GM12878 (cell line): ENCODE results near the gene PROSER3. TPM values are rescaled to one million over a fixed set of nuclear protein-coding genes. Genes with fewer than 3 reads are reported as not detected.

Experiments
- ATAC-seq: fragments of 200-7000 bp; cut with Tn5 transposase; 3 replicates; pipeline ENCODE4 v1.9.1; 2020; ENCODE audit warnings: mild to moderate bottlenecking, moderate library complexity
- BruUV-seq: library from RNA; stranded (reverse); fragments of 400-500 nt; replicated peaks from 2 replicates; lab custom pipeline; 2021; lab: Mats Ljungman, UMichigan
- CTCF ChIA-PET: fragments of 300-600 bp; sonication (Branson Sonifier 250); formaldehyde crosslinking; extraction: SDS; loops from one replicate; lab custom pipeline; 2021; ENCODE audit warnings: inconsistent platforms; lab: Yijun Ruan, JAX
- POLR2A ChIA-PET: fragments of 350-600 bp; formaldehyde crosslinking; extraction: SDS; loops from one replicate; lab custom pipeline; 2021; ENCODE audit warnings: inconsistent platforms; lab: Charles Lee
- RAD21 ChIA-PET: fragments of 300-600 bp; sonication (Branson Sonifier 250); formaldehyde crosslinking; loops from one replicate; lab custom pipeline; 2023; ENCODE audit warnings: antibody characterized with exemption; ENCODE audit not compliant: unreplicated experiment; lab: Charles Lee
- SMC1A ChIA-PET: fragments of 300-600 bp; sonication (Branson Sonifier 250); formaldehyde crosslinking; loops from one replicate; lab custom pipeline; 2023; ENCODE audit not compliant: unreplicated experiment, uncharacterized antibody; lab: Charles Lee
- DNase-seq: peaks from one replicate; pipeline ENCODE4 v3.0.0-alpha.2; 2011; ENCODE audit warnings: low read depth, low spot score
- FAIRE-seq: peaks from 3 replicates; lab custom pipeline; 2011; peaks lifted over from hg19 to GRCh38; lab: Jason Lieb, UNC
- H2AFZ ChIP-seq: 2 replicates; pipeline ENCODE4 v1.6.0; 2011; ENCODE audit warnings: low read depth, low read length, control low read depth; ENCODE audit not compliant: control insufficient read depth
- H3K27ac ChIP-seq: 2 replicates; pipeline ENCODE4 v1.5.1; 2011; ENCODE audit warnings: control low read depth; ENCODE audit not compliant: control insufficient read depth, insufficient read depth
- H3K27me3 ChIP-seq, 2 experiments: replicated peaks in 1 of 2; 2 replicates each; pipeline versions ENCODE4 v1.6.0 to v1.6.1; 2011; ENCODE audit warnings: low read length in 1 of 2; ENCODE audit not compliant: control insufficient read depth in 2 of 2, insufficient read depth in 2 of 2
- H3K36me3 ChIP-seq, 2 experiments: 2 replicates each; pipeline ENCODE4 v1.5.1; 2011; ENCODE audit warnings: low read length in 1 of 2; ENCODE audit not compliant: control insufficient read depth in 2 of 2, insufficient read depth in 2 of 2
- H3K4me1 ChIP-seq: 2 replicates; pipeline ENCODE4 v1.6.1; 2011; ENCODE audit warnings: mild to moderate bottlenecking, low read length, moderate library complexity, mixed read lengths; ENCODE audit not compliant: control insufficient read depth, insufficient read depth
- H3K4me2 ChIP-seq: 2 replicates; pipeline ENCODE4 v1.6.0; 2011; ENCODE audit warnings: control low read depth; ENCODE audit not compliant: control insufficient read depth, insufficient read depth
- H3K4me3 ChIP-seq: fragments of 200-600 bp; sonication (generic); 2 replicates; pipeline ENCODE4 v1.5.1; 2016
- H3K79me2 ChIP-seq: 2 replicates; pipeline ENCODE4 v1.6.0; 2011; ENCODE audit warnings: low read length; ENCODE audit not compliant: control insufficient read depth, insufficient read depth
- H3K9ac ChIP-seq: 2 replicates; pipeline ENCODE4 v1.8.0; 2011; ENCODE audit warnings: low read length, control low read depth, mixed read lengths; ENCODE audit not compliant: control insufficient read depth, insufficient read depth
- H3K9me3 ChIP-seq: replicated peaks from 3 replicates; pipeline ENCODE4 v1.5.1; 2011; ENCODE audit warnings: mild to moderate bottlenecking, low read length; ENCODE audit not compliant: control insufficient read depth, insufficient read depth
- H4K20me1 ChIP-seq: 2 replicates; pipeline ENCODE4 v1.6.0; 2011; ENCODE audit not compliant: control insufficient read depth, insufficient read depth
- ASH2L ChIP-seq: fragments of 300-600, 200-600 bp; sonication (generic); IDR thresholded peaks from 2 replicates; pipeline ENCODE4 v1.6.1; 2017; ENCODE audit warnings: low read depth, mild to moderate bottlenecking, borderline replicate concordance
- ATF7 ChIP-seq: fragments of 450-650 bp; IDR thresholded peaks from 2 replicates; pipeline ENCODE4 v1.6.1; 2016; ENCODE audit warnings: low read depth, mild to moderate bottlenecking
- CREM ChIP-seq: IDR thresholded peaks from 2 replicates; pipeline ENCODE4 v1.6.1; 2014; ENCODE audit warnings: antibody characterized with exemption, low read depth
- EP300 ChIP-seq, 2 experiments: fragments of 150-350 bp in 1 of 2; IDR thresholded peaks; 2 replicates each; pipeline ENCODE4 v1.6.1; 2011 to 2012; ENCODE audit warnings: low read depth in 2 of 2, low read length in 2 of 2, borderline replicate concordance in 1 of 2, improper control_type of control experiment in 1 of 2, inconsistent platforms in 1 of 2; ENCODE audit not compliant: control insufficient read depth in 1 of 2
- FOXM1 ChIP-seq: IDR thresholded peaks from 2 replicates; pipeline ENCODE4 v1.6.1; 2012; ENCODE audit warnings: low read depth, mild to moderate bottlenecking, inconsistent platforms, low read length, moderate library complexity
- GABPA ChIP-seq: IDR thresholded peaks from 2 replicates; pipeline ENCODE4 v1.6.1; 2014; ENCODE audit warnings: antibody characterized with exemption, low read depth, mild to moderate bottlenecking, inconsistent platforms
- JUND ChIP-seq: IDR thresholded peaks from 2 replicates; pipeline ENCODE4 v1.6.1; 2012; ENCODE audit warnings: low read depth, mild to moderate bottlenecking, low read length, improper control_type of control experiment, moderate library complexity
- KDM1A ChIP-seq: fragments of 200-600 bp; sonication (generic); IDR thresholded peaks from 2 replicates; pipeline ENCODE4 v1.6.1; 2016; ENCODE audit warnings: borderline replicate concordance
- MTA3 ChIP-seq: IDR thresholded peaks from 2 replicates; pipeline ENCODE4 v1.6.1; 2012; ENCODE audit warnings: low read length, inconsistent platforms, borderline replicate concordance
- RAD21 ChIP-seq: IDR thresholded peaks from 2 replicates; pipeline ENCODE4 v1.6.1; 2011; ENCODE audit warnings: mild to moderate bottlenecking, low read depth, low read length, moderate library complexity; ENCODE audit not compliant: insufficient read depth
- RCOR1 ChIP-seq: conservative IDR thresholded peaks from 2 replicates; pipeline ENCODE4 v1.6.1; 2012; ENCODE audit warnings: low read depth, low read length, improper control_type of control experiment
- SMAD1 ChIP-seq: fragments of 450-650 bp; IDR thresholded peaks from 2 replicates; pipeline ENCODE4 v1.6.1; 2018; ENCODE audit warnings: mild to moderate bottlenecking, low read depth; ENCODE audit not compliant: partially characterized antibody
- ZBTB40 ChIP-seq: fragments of 450-650 bp; IDR thresholded peaks from 2 replicates; pipeline ENCODE4 v1.6.1; 2016; ENCODE audit warnings: mild to moderate bottlenecking, moderate library complexity, borderline replicate concordance
- ZNF622 ChIP-seq: fragments of 450-650 bp; IDR thresholded peaks from 2 replicates; pipeline ENCODE4 v1.6.1; 2017; ENCODE audit warnings: mild to moderate bottlenecking, inconsistent platforms
- ZZZ3 ChIP-seq: IDR thresholded peaks from 2 replicates; pipeline ENCODE4 v1.6.1; 2011; ENCODE audit warnings: low read depth; ENCODE audit not compliant: control insufficient read depth, insufficient read length
- WGBS: methylation state at CpG from one replicate; pipeline ENCODE4 v1.1.6; 2016; ENCODE audit warnings: low lambda C conversion rate; ENCODE audit not compliant: insufficient replicate concordance, insufficient coverage; ENCODE audit errors: missing lambda C conversion rate; 5-methylcytosine and 5-hydroxymethylcytosine counted together
- in situ Hi-C: fragments of 300-500 bp; cut with MboI; formaldehyde crosslinking; loops from 9 replicates; pipeline ENCODE4 v1.14.3; 2018; ENCODE audit warnings: mixed read lengths
- intact Hi-C: fragments of 100-400 bp; cut with micrococcal nuclease; formaldehyde crosslinking; loops from one replicate; pipeline ENCODE4 v1.14.2; 2022; ENCODE audit not compliant: unreplicated experiment
- polyA plus RNA-seq, 11 experiments: library from polyadenylated mRNA; depleted of rRNA in 4 of 11; unstranded in 6 of 11; stranded (reverse) in 5 of 11; fragments of >200 nt; fragmentation: Nextera tagmentation in 4 of 11; fragmentation: Illumina TruSeq in 1 of 11; extraction: Ambion mirVana in 4 of 11; extraction: Trizol in 1 of 11; gene quantifications; 1 replicate in 1 of 11; 2 replicates in 10 of 11; pipeline versions ENCODE4 v1.2.1 to v1.2.3, GENCODE V29; 2011 to 2016; ENCODE audit warnings: inconsistent platforms in 2 of 11, missing spikeins in 2 of 11, low read depth in 1 of 11
- total RNA-seq, 4 experiments: library from RNA; depleted of rRNA in 3 of 4; stranded (reverse); fragments of >200 nt in 3 of 4; fragmentation: Illumina TruSeq in 1 of 4; extraction: Trizol in 1 of 4; gene quantifications; 2 replicates each; pipeline versions ENCODE4 v1.2.1 to v1.2.3, GENCODE V29; 2013 to 2021

Gene PROSER3
- total and polyA plus RNA-seq, 10 of the 15 experiments (the other 5 are each of a cell fraction or from before 2014, with no cell fraction given) = 0.85 to 25.1 (median 9.6) TPM

GRCh38 chr19:35780058-35780457 is 22.1 kb downstream of the PROSER3 start:
- in situ Hi-C loops = no loop called here
- Histone ChIP-seq H3K4me3 (no peak overlapping the region), H3K27me3 (no peaks in the 10 kb centered on the region), H3K36me3 (no peaks in the 10 kb centered on the region; a peak in 1 of 4 replicates), H4K20me1 (no peaks in the 10 kb centered on the region), H3K79me2 (no peaks in the 10 kb centered on the region)
- intact Hi-C loops = no loop called here
- POLR2A ChIA-PET = interaction anchor here (0.5 to 1.6 kb wide), 2 partner anchors 32 to 62 kb away, joined by 3 to 4 read pairs; partner anchors contain the start of gene LIN37
- no TSS peak for BruUV-seq
- SMC1A ChIA-PET = no interaction called here
- WGBS = 95% methylated on average over 13 of the region's 16 CpGs
- no peak for TF ChIP-seq JUND
- TF ChIP-seq KDM1A = no peak
- no peak for TF ChIP-seq SMAD1
- no peak for TF ChIP-seq CREM
- TF ChIP-seq, all 136 proteins: peak for 0
- Histone ChIP-seq H3K27ac (no peak overlapping the region), H3K9ac (no peak overlapping the region), H2AFZ (no peak overlapping the region), H3K9me3 (no peaks in the 10 kb centered on the region), H3K4me2 (no peak overlapping the region), H3K4me1 (no peaks in the 10 kb centered on the region)
- ATAC-seq (no peak), DNase-seq (no peak), FAIRE-seq (no peak)
- CTCF ChIA-PET = no interaction called here
- RAD21 ChIA-PET = no interaction called here

DNA sequence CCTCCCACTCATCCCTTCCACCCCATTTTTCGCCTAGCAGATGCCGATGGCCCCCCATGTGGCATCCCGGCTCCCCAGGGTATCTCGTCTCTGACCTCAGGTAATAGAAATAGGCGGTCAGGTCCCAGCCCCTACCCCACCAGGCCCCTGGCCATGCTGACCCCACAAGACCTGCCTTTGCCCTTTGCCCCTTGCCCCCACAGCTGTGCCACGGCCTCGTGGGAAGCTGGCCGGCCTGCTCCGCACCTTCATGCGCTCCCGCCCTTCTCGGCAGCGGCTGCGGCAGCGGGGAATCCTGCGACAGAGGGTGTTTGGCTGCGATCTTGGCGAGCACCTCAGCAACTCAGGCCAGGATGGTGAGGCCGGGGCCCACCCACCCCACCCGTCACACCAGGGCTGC is 22.7 kb downstream of the PROSER3 start:
- no peak for FAIRE-seq
- 90% methylated on average over 20 of the region's 20 CpGs for WGBS
- Histone ChIP-seq H3K79me2 (no peaks in the 10 kb centered on the region), H3K4me2 (no peak overlapping the region), H2AFZ (no peak overlapping the region), H3K36me3 (no peaks in the 10 kb centered on the region; a peak in 1 of 4 replicates), H3K27ac (no peak overlapping the region), H4K20me1 (no peaks in the 10 kb centered on the region), H3K9ac (no peak overlapping the region), H3K4me1 (no peaks in the 10 kb centered on the region), H3K27me3 (no peaks in the 10 kb centered on the region), H3K4me3 (no peak overlapping the region), H3K9me3 (no peaks in the 10 kb centered on the region)
- ChIA-PET POLR2A (interaction anchor here (1.6 kb wide), 1 partner anchor 33 kb away, joined by 4 read pairs; the partner anchor contains the start of gene LIN37), SMC1A (no interaction called here), RAD21 (interaction anchor here (0.5 kb wide), 1 partner anchor 69 kb away, joined by 3 read pairs; no protein-coding TSS in a partner anchor), CTCF (no interaction called here)
- in situ Hi-C loops (no loop called here), intact Hi-C loops (no loop called here)
- no peak for ATAC-seq
- BruUV-seq = no TSS peak
- DNase-seq = no peak
- TF ChIP-seq ASH2L = no peak
- no peak for TF ChIP-seq GABPA
- no peak for TF ChIP-seq RCOR1
- TF ChIP-seq EP300 (IDR thresholded peaks at IDR 0.05; ENCODE audit: borderline replicate concordance in 1 of 2, control insufficient read depth in 1 of 2, low read depth in 2 of 2, low read length in 2 of 2) = no peak
- no peak for TF ChIP-seq FOXM1
- TF ChIP-seq ATF7 = no peak
- TF ChIP-seq ZZZ3 = no peak
- TF ChIP-seq RAD21 = no peak
- TF ChIP-seq ZBTB40 = no peak
- no peak for TF ChIP-seq ZNF622
- no peak for TF ChIP-seq MTA3
